LoVo (cell line): ENCODE data around the gene HLA-DPB1.
"Not testable (repeated sequence)": the region's sequence is repeated elsewhere in the genome, so short reads cannot be mapped to it uniquely, and the experiment has no call there.

Source experiments
- DNase-seq: peaks from one replicate; pipeline ENCODE4 v3.0.0-alpha.2; 2016; ENCODE audit warnings: low spot score

HLA-DPB1 gene

DNA sequence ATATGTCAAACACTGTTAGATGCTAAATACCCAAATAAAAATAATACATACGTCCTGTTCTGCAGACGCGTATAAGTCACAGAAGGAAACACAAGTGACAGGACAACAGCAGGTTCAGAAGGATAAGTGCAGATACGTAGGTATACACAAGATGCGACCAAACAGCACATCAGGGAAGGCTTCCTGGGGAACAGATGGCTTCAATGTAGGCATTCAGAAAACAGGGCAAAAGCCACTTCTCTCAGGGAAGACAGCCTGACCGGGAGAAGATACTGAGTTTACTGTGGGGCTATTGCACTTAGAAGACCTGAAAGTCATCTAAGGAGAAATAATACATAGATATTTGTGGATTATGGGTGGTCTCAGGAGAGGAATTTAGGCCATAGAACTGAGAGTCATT, 4.2 kb upstream of the HLA-DPB1 start:
- no peak for DNase-seq

GRCh38 chr6:33072508-33073100, 3.2 kb upstream of the HLA-DPB1 start:
- no peak for DNase-seq

DNA sequence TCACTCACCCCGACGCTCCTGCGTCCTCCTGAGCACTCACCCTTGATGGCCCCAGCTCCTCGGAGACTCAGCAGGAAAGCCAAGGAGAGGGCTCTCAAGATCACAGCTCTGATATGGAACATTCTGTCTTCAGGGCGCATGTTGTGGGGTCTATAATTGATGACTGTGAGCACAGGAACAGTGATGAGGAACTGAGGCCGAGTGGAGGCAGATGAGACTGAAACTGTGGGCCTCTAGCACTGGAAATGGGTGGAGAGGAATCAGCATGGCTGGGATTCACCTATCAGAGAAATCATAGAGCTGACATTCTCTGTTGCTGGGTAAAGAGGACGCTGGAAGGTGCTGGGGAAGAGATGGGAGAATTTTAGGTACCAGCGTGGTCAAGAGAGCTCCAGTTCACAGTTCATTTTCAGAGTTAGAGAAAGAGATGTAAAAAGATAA, 2.3 kb upstream of the HLA-DPB1 start, which contains the start of gene HLA-DPA1:
Gene HLA-DPA1 (minus strand): TSS at position 219 of the 441 bp plus-strand sequence.
- no peak for DNase-seq

- no peak for DNase-seq
These were observed 602 bp upstream of the HLA-DPB1 start for GRCh38 chr6:33075208-33075567.

GRCh38 chr6:33076406-33076934, 680 bp downstream of the HLA-DPB1 start:
- no peak for DNase-seq

DNA sequence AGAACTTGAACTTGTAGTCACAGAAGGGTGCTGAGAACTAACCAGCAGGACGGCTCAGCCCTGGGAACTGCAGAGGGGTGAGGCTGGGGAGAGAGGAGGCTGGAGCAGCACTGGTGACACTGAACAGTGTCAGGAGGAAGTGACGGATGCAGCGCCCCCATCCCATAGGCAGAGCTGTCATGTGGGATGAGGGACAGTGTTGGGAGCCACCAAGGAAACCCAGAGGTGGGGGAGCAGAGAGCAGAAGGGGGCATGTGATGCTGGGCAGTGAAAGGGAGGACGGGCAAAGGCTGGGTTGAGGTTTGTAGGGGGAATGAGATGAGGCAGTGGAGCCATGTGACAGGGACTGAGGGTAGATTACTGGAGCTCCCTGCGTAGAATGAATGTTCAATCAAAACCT, 2.1 kb downstream of the HLA-DPB1 start:
- DNase-seq: no peak

DNA sequence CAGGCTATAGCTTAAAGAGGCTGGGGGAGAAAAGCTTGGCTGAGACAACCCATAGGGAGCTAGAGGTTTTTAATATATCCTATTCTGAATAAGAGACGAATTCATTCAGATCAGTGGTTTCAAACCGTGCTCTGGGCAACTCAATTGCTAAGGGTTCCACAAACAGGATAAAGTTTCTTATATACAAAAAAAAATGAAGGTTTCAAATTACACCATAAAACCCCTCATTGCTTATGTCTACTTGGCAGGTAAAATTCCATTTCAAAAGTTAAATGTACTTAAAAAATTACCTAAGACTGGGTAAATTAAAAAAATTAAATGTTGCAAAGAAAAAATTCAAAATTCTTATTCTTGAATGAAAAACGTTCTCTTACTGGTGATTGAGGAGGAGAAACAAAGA, 2.7 kb downstream of the HLA-DPB1 start:
- no peak for DNase-seq

DNA sequence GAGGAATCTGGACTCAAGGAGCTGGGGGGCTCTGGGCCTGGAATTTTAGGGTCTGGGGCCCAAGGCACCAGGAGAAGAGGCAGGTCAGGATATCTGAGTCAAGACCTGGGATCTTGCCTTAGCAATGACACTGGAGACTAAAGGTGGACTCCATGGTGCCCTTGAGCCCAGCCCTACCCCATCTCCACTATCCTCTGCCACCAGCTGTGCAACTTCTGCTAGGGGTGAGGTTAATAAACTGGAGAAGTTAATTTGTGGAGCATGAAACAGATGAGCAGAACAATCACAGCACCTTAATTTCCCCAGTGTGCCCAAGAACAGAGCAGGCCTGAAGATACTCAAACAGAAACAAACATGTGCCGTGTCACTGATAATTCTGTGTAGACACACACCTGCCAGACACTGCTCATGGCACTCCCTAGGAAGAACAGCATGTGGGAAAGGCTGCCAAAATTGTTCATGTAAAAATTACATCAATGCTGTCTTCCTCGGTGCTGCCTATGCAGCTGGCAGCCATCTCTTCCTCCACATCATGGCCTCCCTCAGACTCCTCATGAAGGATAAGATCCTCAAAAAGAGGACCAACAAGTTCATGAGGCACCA, 3.2 kb downstream of the HLA-DPB1 start:
- DNase-seq: no peak

DNA sequence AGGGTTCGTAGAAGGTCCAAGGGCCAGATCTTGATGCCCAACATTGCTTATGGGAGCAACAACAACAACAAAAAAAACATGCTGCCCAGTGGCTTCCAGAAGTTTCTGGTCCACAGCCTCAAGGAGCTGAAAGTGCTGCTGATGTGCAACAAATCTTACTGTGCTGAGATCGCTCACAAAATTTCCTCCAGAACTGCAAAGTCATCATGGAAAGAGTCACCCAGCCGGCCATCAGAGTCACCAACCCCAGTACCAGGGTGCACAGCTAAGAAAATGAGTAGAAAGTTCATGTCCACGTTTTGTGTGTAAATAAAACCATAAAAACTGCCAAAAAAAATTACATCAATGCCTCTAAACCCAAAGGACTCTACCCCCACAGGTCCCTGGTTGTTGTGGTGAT, 3.8 kb downstream of the HLA-DPB1 start:
- DNase-seq: no peak

- no peak for DNase-seq
These were observed 4.6 kb downstream of the HLA-DPB1 start for GRCh38 chr6:33080127-33081089.

GRCh38 chr6:33081098-33081824, 5.5 kb downstream of the HLA-DPB1 start:
- DNase-seq: no peak

DNA sequence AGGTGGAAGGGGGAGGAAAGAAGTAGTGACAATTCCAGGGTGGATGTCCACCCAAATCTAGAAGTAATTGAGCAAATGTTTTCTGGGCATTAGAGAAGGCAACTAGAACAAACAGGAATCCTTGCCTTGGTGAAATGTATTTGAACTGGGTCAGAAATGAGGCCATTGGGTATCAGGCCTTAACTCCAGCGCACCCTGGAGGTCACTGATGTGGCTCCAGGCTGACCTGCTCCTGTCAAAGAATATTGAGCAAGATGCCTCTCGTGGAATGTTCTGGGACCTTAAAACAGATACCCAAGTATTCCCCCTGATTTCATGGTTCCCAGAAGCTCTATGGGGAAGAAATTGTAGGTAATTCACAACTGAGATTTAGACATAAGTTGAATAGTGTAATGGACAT, 6.9 kb downstream of the HLA-DPB1 start:
- DNase-seq: no peak

GRCh38 chr6:33085627-33086026, 9.8 kb downstream of the HLA-DPB1 start:
- DNase-seq: no peak

- DNase-seq: no peak
These were observed 12.6 kb downstream of the HLA-DPB1 start for GRCh38 chr6:33088258-33088930.

DNA sequence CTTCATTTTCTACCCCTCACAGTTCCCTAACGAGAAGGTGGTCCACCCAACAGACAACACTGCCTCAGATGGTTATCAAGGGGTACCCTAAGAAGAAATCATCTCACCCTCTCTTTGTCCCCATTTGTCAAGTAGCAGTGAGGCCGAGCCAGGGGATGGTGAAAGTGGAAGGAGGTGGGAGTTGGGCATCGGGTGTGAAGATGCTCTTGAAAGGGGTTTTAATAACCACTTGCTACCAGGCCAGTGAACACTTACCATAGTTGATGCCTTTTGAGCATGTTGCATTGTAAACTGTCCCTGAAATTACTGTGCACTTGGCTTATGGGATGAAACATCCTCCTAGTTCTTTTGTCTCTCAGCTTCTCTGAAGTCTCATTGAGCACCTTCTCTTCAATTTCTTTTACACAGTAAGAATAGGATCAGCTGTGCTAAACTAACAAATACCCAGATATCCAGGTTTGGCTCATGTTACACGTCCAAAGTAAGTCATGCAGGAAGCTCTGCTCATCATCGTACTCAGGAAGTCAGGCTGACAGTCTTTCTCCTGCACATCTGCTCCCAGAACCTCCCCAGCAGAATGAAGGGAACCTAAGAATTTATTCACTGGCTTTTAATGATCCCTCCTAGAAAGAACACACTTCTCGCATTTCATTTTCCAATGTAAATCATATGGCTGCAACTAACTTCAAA, 13.3 kb downstream of the HLA-DPB1 start:
- no peak for DNase-seq

DNA sequence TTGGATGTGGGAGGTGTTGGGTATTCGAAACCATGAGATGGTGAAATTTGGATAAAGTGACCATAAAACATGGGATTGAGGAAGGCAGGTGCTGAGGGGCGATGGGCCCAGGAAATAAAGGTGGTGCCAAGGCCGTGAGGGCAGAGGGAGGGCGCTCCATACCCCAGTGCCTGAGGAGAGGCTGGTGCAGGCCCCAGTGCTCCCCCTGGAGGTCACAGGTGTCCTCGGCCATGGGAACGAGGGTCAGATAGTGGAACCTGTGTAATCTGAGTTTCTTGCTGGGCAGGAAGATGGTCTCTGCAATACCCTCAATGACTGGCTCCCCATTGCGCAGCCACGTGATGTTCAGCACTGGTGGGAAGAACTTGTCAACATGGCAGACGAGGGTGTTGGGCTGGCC, 16.2 kb downstream of the HLA-DPB1 start:
- no peak for DNase-seq

DNA sequence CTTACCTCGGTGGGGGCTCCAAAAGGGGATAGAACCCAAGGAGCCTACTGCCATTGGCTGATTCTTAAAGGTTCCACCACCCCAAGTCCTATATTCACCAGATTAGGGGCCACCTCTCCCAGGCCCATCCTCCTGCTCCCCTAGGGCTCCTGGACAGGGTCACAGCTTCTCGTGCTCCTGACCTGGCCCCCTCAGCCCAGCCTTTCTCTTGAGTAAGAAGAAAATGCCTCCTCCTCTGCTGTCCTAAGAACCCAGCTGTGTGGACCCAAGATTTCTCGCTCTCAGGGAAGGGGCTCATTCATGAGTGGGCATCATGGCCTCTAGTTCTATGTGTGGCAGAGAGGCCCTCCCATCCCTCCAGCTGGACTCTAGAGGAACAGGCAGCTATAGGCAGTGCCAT, 16.6 kb downstream of the HLA-DPB1 start:
- no peak for DNase-seq

GRCh38 chr6:33093855-33094254, 18.1 kb downstream of the HLA-DPB1 start:
- no peak for DNase-seq

DNA sequence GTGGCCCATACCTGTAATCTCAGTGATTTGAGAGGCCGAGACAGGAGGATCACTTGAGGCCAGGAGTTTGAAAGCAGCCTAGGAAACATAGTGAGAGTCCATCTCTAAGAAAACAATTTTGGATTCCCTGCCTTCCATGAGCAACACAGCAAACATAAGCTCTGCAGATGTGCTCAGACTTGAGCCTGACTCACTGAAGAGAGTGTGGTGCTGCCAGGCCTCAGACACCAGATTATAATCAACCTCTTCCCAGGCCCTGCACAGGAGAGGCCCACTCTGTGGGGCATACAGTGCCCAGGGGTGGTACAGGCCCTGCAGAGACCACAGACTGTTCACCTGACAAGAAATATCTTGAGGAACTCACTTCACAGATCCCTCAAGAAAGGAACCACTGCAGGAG, 19.9 kb downstream of the HLA-DPB1 start:
- DNase-seq: no peak

DNA sequence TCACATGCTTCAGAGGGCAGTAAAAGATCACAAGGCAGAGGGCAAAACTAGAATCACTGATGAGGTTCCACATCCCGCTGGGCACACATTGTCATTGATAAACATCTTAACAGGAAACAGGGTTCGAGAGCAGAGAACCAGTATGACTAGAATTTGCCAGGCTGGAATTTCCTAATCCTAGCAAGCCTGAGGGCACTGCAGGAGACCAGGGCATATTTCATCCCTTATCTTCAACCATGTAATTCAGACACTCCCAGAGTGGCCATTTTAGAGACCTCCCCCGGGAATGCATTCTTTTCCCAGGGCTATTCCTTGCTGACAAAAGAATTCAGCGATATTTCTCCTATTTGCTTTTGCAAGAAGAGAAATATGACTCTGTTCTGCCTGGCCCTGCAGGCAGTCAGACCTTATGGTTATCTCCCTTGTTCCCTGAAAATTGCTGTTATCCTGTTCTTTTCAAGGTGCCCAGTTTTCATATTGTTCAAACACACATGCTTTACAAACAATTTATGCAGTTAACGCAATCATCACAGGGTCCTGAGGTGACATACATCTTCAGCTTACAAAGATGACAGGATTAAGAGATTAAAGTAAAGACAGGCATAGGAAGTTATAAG, 25.4 kb downstream of the HLA-DPB1 start:
- DNase-seq: not testable (repeated sequence)
